Activated CD8-positive, alpha-beta memory T cell treated with anti-CD3 and anti-CD28 coated beads for 36 hours (primary cell): Measurements from ENCODE around the gene HEXA. TPM values are rescaled to one million over a fixed set of nuclear protein-coding genes. Genes with fewer than 3 reads are reported as not detected.

Experiments
- CTCF ChIA-PET: fragments of 350-600 bp; sonication (Branson Sonifier 250); formaldehyde crosslinking; loops from one replicate; lab custom pipeline; 2021; ENCODE audit warnings: antibody characterized with exemption; lab: Charles Lee
- POLR2A ChIA-PET: fragments of 350-600 bp; sonication (Branson Sonifier 250); formaldehyde crosslinking; loops from one replicate; lab custom pipeline; 2021; ENCODE audit warnings: antibody characterized with exemption; lab: Charles Lee
- total RNA-seq, 2 experiments: library from RNA; stranded (reverse); gene quantifications; one replicate each; pipeline ENCODE4 v1.2.3, GENCODE V29; 2021

Gene HEXA
- total RNA-seq, 2 experiments from 2014 or later: 68.2 to 72.5 TPM

DNA sequence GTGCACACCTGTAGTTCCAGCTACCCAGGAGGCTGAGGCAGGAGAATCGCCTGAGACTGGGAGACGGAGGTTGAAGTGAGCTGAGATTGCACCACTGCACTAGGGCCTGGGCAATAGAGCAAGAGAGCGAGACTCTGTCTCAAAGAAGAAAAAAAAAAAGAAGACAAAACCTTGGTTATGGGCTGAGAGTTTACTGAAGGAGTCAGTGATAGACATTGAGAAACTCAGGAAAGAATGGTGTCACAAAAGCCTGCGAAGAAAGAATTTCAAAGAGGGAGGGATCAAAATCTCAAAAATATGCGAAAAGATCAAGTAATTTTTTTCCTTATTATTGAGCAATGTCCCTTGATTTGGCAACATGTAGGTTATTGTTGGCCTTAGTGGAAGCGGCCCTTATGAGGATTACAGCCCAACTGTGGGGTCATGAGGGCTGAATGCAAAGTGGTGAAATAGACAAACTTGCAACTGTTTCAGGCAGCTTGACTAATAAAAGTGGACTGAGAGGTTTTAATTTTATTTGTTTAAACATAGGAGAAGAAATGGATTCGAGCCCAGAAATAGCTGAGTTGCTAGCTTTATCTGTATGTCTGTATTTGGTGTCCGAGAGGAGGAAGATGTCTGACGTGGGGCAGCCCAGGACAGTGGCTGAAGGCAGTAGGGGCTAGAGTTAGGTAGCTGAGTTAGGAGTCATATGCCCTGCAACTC is 37.0 kb downstream of the HEXA start:
- POLR2A ChIA-PET: no interaction called here

DNA sequence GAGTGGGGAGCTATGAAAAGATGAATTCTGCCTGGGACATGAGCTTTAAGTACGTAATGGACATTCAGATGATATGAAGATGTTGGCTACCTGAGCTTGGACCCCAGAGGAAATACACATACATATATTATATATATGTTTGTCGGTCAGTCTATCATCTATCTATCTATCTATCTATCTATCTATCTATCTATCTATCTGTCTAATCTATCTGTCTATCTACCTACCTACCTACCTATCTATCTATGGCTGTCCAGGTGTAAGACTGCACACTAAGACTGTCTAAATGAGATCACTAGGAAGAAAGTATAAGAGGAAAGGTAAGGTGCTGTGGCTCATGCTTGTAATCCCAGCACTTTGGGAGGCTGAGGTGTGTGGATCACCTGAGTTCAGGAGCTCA is 37.7 kb downstream of the HEXA start:
- POLR2A ChIA-PET: no interaction called here
- CTCF ChIA-PET: no interaction called here

More for the DNA sequence above, 37.0 kb downstream of the HEXA start:
- CTCF ChIA-PET: no interaction called here

DNA sequence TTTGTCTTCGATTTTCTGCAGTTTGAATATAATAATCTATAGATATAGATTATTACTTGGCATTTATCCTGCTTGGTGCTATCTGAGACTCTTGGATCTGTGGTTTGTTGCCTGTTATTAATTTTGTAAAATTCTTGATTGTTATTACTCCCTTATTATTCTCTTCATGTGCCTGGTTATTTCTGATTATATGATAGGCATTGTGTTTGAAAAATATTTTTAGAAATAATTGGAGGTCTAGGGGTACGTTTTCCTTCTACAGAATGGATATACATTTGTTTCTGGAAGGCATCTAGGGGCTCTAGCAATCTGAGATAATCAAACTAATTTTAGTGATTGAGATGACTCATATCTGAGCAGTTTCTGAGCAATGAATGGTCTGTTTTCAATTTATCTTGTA is 41.0 kb downstream of the HEXA start:
- POLR2A ChIA-PET: no interaction called here
- CTCF ChIA-PET: no interaction called here

DNA sequence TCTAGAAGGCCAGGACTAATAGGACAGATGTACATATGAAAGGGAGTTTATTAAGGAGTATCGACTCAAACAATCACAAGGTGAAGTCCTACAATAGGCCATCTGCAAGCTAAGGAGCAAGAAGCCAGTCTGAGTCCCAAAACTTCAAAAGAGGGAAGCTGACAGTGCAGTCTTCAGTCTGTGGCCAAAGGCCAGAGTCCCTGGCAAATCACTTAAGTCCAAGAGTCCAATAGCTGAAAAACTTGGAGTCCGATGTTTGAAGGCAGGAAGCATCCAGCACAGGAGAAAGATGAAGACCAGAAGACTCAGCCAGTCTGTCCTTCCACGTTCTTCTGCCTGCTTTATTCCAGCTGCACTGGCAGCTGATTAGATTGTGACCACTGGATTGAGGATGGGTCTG is 44.8 kb downstream of the HEXA start:
- POLR2A ChIA-PET: no interaction called here

DNA sequence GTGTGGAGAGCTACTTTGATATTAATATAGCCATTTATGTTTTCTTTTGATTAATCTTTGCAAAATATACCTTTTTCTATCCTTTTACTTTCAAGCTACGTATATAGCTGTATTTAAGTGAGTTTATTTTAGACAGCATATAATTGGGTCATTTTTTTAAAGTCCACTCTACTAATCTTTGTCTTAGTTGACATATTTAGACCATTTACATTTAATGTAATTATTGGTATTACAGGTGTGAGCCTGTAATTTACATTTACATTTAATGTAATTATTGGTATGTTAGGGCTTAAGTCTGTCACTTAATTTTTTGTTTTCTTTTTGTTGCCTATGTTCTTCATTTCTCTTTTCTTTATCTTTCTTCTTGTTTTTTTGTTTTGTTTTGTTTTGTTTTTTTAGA is 52.1 kb downstream of the HEXA start:
- POLR2A ChIA-PET: no interaction called here
- CTCF ChIA-PET: no interaction called here

More for the DNA sequence above, 44.8 kb downstream of the HEXA start:
- CTCF ChIA-PET: no interaction called here

DNA sequence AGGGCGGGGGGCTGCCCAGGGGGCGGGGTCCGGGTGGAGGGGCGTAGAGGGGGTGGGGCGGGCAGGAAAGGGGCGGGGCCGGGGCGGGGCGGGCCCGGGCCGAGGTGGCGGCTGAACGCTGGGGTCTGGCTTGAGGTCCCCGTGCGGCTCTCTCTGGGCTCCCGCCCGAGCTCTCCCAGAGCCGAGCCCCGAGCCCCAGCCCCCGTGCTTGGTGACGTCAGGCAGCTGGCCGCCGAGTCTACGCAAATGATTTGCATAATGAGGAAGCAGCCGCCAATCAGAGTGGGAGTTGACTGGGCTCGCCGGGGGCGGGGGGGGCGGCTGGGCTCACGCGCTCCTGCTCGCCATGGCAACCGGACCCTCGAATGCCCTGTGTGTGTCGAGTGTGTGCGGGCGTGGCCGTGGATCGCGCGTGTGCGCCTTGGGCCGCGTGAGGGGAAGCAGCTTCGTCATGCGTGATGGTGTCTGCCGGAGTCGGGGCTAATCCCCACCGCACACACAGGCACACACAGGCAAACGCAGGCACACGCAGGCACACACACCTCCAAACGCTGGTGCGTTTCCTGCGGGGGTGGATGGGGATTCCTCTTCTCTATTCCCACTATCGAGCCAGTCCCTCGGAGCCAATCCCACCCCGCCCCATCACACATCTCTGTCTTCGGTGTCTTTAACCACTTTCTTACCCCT is 55.7 kb downstream of the HEXA start, which contains the start of gene CELF6:
Gene CELF6 (minus strand): TSS at position 173 of the 687 bp plus-strand sequence. CDS start 283 bp downstream, outside the sequence.
- POLR2A ChIA-PET: interaction anchor here (0.5 kb wide), 1 partner anchor 90 kb away, joined by 5 read pairs; no protein-coding TSS in a partner anchor
- CTCF ChIA-PET: interaction anchor here (0.9 kb wide), 1 partner anchor 93 kb away, joined by 3 read pairs; no protein-coding TSS in a partner anchor

DNA sequence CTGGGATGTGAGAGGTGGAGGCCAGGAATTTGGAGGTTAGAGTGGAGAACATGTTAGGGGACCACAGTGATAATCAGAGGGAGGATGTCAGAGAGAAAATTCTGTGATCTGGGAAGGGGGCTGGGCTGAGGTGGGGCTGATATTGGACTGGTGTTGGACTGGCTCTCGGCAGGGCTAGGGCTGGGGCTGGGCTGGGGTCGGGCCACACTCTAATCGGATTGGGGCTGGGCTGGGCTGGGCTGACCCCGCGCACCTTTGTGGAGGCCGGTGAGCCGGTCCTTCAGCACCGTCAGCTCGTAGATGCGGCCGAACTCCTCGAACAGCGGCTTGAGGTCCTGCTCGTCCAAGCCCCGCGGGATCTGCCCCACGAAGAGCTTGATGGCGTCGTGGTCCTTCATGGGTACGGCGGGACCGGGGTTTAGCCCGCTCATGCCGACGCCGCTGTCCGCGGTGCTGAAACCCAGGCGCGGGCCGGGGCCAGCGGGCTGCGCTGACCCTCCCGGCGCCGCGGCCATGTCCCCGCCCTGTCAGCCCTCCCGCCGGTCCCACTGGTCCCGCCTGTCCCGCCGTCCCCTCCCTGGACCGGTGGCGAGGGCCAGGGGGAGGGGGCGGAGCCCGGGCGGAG is 56.3 kb downstream of the HEXA start:
- ChIA-PET CTCF (interaction anchor here (0.9 kb wide), 1 partner anchor 93 kb away, joined by 3 read pairs; no protein-coding TSS in a partner anchor), POLR2A (no interaction called here)

DNA sequence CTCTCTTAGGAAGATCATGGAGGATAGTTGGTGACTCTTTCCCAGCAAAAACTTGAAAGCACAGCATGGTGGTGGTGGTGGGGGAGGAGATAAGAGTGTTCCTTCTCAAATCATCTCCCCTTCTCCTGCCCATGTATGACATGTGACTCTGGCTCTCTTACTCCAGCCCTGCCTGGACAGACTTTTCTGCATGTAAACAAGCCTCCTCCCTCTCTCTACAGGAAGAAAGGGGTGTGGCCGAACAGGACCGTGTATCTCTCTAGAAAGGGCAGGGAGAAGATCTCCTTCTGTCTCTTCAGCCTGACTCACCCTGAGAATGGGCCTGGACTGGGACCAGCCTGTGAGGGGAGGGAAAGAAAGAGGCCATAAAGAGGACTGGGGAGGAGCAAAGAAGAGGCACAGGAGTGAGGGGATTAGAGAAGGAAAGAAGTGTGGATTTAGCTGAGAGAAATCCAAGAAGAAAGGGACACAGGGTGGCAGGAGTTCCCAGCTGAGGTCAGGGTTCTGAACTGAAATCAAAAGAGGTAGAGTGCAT is 57.3 kb downstream of the HEXA start:
- ChIA-PET CTCF (no interaction called here), POLR2A (no interaction called here)

DNA sequence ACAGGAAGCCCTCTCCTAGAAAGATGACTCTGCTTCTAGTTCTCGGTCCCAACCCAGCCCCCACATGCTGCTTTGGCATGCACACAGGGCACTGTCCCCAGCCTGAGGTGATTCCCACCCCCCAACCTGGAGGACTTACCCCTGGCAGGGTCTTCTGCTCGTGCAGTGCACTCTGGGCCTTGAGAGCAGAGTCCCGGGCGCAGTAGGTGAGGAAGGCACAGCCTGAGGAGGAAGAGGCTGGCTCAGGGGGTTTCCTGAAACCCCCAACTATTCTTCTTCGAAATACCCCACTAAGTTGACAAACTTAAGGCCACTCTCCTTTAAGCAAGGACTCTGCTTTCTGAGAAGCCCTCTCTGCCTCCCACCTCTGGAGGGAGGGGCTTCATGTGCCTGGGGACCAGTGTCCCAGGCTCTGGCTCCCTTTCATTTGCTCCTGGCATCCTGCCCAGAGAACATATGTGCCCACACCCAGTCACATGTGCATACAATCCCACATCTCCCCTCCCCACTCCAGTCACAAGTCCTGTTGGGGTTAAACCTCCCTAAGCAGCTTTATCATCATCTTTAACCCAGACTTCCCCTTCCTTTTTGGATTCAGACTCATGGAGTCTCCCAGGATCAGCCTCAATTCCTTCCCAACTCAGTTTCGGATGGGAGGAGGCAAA is 60.0 kb downstream of the HEXA start:
- ChIA-PET CTCF (interaction anchor here (1.2 kb wide), 1 partner anchor 284 kb away, joined by 3 read pairs; no protein-coding TSS in a partner anchor), POLR2A (no interaction called here)

DNA sequence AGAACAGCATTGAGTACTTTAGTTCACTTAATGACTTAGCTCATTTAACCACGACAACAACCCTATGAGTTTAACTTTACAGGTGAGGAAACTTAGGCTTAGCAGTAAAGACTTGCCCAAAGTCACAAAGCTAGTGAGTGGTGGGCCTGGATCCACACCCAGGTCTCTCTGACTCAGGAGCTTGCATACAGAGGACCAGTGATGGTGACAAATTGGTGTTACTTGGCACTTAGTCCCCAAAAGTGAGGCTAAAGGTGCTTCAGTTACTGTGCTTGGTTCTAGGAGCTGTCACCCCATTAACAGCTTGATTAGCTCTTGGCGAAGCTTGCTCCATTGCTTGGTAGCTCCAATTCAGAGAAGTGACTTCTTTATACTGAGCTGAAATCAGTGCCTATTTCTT is 61.9 kb downstream of the HEXA start:
- ChIA-PET POLR2A (interaction anchor here (0.5 kb wide), 1 partner anchor 109 kb away, joined by 5 read pairs; no protein-coding TSS in a partner anchor), CTCF (interaction anchor here (1.7 kb wide), 1 partner anchor 13 kb away, joined by 3 read pairs; no protein-coding TSS in a partner anchor)

DNA sequence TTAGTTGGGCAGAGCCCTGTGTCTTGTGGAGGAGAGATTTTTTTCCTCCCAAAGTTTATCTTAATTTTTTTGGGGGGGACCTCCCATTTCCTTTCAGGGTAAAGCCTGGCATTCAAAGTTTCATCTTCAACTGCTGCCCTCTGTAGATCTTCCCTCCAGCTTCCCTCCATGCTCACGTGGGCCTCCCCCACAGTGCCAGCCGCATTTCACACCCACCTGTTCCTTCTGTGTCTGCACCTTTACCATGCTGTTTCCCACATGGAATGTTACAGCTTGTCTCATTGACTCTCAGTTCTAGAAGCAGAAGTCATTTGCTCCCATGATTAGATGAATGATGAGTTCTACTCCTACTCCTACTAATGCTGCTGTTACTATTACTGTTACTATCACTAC is 62.4 kb downstream of the HEXA start:
- ChIA-PET POLR2A (interaction anchor here (0.5 kb wide), 1 partner anchor 108 kb away, joined by 5 read pairs; no protein-coding TSS in a partner anchor), CTCF (interaction anchor here (0.8 to 1.7 kb wide), 5 partner anchors 14 to 167 kb away, joined by 3 to 4 read pairs (median 3); no protein-coding TSS in a partner anchor)

DNA sequence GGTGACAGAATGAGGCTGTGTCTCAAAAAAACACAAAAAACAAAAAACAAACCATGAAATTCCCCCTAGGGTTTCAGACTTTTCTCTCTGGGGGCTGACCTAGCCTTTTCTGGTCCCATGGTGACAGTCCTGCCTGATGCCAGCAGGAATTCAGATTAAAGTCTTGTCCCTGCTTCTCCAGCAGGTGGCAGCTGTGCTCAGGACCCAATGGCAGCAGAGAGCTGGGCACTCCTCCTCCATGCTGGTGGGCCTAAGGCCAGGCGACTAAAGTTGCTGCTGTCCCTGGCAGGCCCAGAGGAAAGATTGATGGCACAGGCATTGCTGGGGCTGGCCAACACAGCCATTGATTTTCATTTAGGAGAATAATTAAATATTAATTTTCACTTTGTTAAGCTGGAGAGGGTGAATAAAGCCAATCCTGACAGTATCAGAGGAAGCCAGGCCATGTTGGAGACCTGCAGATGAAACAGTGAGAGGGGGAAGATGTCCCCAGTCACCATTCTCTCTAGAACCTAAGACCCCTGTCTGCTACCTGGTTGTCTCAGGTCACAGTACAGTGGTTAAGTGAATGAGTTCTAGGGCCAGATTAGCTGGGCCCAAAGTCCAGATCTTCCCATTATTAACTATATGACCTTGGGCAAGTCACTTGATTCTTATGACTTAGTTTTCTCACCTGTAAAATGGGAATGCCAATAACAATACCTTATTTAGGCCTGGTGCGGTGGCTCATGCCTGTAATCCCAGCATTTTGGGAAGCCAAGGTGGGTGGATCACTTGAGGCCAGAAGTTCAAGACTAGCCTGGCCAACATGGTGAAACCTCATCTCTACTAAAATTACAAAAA is 63.0 kb downstream of the HEXA start:
- ChIA-PET CTCF (interaction anchor here (0.6 to 1.7 kb wide), 8 partner anchors 13 to 204 kb away, joined by 3 to 6 read pairs (median 3); no protein-coding TSS in a partner anchor), POLR2A (no interaction called here)

DNA sequence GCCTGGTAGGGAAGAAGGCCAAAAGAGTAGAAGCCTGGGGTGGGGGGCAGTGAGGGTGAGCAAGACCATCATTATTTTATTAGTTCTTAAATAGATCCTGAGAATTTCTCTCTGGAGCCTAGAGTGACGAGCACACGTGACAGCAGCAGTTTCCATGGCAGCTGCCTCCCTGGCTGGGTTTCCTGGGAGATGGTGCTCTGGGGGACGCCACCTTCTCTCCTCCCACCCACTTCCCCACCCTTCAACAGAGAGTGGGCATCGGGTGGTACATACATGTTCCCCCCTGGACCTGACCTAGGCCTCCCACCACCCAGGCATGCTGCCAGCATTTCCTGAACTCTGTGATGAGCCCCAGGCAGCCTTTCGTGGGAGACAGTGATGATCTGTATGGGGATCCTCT is 68.8 kb downstream of the HEXA start:
- ChIA-PET POLR2A (no interaction called here), CTCF (no interaction called here)

DNA sequence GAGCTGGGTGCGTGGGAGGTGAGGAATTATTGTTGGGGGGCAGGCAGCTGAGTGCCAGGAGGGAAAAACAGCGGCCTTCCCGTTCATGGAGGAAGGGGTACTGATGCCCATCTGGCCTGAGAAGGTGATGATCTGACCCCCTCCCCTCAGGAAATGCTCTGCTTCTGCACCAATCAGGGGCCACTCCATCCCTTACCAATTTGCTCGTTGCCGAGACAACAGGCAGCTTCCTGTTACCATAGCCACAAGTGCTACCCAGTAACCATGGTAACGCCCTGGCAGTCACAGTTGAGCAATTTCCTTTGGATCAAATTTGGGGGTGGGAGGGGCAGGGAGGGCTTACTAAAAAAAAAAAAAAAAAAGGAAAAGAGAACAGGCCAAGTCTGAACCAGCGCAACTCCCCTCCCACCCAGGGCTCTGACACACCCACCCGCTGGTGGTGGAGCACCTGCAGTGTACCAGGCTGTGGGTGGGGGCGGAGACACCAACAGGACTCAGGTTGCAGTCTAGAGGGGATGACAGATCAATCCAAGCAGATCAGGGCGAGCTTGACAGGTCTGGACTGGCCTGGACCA is 69.5 kb downstream of the HEXA start:
- CTCF ChIA-PET: no interaction called here
- POLR2A ChIA-PET: no interaction called here

DNA sequence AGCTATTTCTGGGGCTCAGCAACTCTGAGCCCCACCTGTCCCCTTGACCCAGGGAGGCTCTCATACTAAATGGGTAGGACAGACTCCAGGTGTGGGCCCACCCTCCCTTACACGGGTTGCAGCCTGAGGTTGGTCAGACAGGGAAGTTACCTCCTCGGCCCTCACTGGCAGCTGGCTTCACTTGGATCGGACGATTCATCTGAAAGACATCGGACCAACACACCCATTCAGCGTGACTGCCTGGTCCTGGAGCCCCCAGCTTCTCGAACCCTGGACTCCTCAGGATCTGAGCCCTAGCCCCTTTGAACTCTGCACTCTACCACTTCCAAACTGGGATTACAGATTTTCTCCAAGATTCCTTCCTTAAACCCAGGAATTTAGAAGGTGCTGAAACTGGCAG is 71.2 kb downstream of the HEXA start:
- ChIA-PET CTCF (no interaction called here), POLR2A (no interaction called here)

DNA sequence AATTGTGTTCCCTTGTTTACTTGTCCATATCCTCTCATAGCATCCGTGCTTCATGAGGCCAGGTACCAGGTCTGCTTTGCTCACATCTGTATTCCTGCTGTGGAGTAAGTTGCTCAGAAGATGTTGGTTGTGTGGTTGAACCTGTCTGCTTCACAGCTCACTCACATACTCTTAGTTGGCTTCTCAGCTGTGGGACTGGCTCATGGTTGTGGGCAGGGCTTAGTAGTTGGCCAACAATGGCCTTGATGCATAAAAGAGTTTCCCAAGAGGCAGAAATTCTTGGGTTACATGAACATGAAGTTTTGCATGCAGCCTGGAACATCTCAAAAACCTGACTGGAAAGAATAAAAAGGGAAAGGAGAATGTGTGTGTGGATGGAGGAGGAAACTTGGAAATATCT is 72.9 kb downstream of the HEXA start:
- ChIA-PET POLR2A (no interaction called here), CTCF (interaction anchor here (0.6 kb wide), 1 partner anchor 73 kb away, joined by 4 read pairs; no protein-coding TSS in a partner anchor)
